Breast epithelium (tissue), 3 donors: ENCODE measurements around the gene ERFL.

Source experiments
- CTCF ChIP-seq, 3 donors: fragments of 450-650 bp; IDR thresholded peaks; one replicate each; pipeline ENCODE4 v1.5.1; 2016 to 2017; ENCODE audit warnings: antibody characterized with exemption in 3 of 3, mild to moderate bottlenecking in 3 of 3, moderate library complexity in 3 of 3
- POLR2A ChIP-seq: fragments of 450-650 bp; IDR thresholded peaks from one replicate; pipeline ENCODE4 v1.6.1; 2016; ENCODE audit warnings: antibody characterized with exemption, mild to moderate bottlenecking, moderate library complexity
- POLR2AphosphoS5 ChIP-seq, 3 donors: sonication (generic); formaldehyde crosslinking; IDR thresholded peaks; one replicate each; pipeline ENCODE4 v1.6.1; 2017; ENCODE audit warnings: antibody characterized with exemption in 3 of 3

DNA sequence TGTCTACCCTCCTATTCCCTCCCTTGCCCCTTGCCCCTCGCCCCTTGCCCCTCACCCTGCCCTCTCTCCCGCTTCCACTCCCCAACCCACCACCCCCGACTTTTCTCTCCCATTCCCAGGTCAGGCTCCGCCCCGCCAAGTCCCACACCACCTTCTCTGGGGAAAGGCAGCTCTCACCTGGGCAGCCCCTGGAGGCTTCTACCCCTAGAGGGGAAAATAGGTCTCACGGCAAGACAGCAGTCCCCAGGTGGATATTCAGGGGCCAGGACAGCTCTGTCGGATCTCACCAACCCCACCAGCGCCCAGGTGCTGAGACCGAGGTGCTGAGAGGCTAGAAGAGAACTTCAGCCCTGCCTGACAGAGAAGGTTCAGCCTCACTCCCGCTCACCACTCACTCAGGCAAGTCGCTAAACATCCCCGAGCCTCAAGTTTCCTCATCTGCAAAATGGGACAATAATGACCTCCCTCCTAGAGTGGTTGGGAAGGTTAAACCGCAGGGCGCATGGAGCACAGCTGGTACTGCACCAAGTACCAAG, 1.4 kb upstream of the ERFL start:
- TF ChIP-seq CTCF (IDR thresholded peaks at IDR 0.05): no peak
- TF ChIP-seq POLR2A: no peak
- TF ChIP-seq POLR2AphosphoS5 (IDR thresholded peaks at IDR 0.05): no peak
